ENCODE results near the gene MAG.

Gene MAG

GRCh38 chr19:35318679-35319448 lies 26.9 kb downstream of the MAG start:
- DNase-seq (ENCODE audit: low spot score), result peak; percentile 82

DNA sequence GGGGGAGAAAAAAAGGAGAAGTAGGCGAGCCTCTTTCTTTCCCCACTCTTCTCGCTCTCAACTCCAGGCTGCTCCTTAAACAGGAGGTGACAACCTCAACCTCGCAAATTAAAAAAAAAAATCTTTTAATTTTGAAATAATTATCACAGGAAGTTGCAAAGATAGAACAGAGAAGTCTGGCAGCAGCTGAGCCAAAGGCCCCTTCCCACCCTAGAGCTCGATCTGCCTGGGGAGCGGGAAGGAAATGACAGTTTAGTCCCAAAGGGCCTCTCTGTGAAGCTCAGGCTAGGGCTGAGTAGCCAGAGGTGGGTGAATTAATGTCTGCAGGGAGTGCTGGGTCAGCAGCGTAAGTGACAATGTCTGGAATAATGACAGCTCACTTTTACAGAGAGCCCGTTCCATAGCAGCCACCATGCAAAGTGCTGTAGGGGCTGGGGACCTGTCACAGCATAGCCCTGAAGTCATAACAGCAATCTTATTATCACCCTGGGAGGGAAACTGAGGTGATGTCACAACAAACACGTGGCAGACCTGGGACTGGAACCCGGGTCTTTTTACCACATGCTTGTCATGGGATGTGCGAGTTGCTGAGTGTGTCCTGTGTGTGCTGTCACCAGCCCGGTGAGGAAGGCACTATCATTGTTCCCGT lies 28.2 kb downstream of the MAG start:
- DNase-seq (ENCODE audit: low spot score), result no peak

- no peak for DNase-seq (ENCODE audit: low spot score)
These were observed 29.3 kb downstream of the MAG start for GRCh38 chr19:35321291-35321690.

DNA sequence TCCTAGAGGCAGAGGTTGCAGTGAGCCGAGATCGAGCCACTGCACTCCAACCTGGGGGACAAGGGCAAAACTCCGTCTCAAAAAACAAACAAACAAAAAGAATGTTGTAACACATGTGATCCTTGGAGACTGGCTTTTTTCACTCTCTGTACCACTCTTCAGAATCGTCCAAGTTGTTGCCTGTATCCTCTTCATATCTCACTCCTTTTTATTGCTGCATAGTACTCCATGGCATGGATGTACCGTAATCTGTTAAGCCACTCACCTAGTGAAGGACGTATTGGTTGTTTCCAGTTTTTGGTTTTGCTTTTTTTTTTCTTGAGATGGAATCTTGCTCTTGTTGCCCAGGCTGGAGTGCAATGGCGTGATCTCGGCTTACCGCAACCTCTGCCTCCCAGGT lies 30.1 kb downstream of the MAG start:
- no peak for DNase-seq (ENCODE audit: low spot score)

- DNase-seq (ENCODE audit: low spot score), result no peak
These were observed 35.7 kb downstream of the MAG start for GRCh38 chr19:35327642-35328041.

DNA sequence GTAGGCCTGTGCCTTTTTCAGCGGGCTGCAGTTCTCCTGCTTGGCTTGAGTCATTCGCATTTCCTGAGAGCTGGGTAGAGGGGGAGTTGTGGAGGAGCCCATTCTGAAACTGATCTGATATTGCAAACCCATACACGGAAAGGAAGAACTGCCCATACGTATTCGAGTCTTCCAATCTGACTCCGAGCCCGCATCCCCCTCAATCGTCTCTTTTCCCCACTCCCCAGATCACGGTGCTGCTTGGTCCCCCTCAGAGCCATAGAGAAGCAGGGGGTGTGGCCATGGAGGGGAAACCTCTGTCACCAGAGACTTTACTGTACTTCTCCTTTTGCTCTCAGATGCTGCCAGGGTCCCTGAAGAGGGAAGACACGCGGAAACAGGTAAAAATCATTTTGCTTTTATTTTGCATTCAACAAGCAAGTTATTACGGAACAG lies 36.9 kb downstream of the MAG start, which contains the start of gene CD22:
TSS of gene CD22 (plus strand) at position 337 of the 435 bp plus-strand sequence. CDS start 2,854 bp downstream, outside the sequence.
- no peak for DNase-seq (ENCODE audit: low spot score)

- DNase-seq (ENCODE audit: low spot score), result no peak
These were observed 37.4 kb downstream of the MAG start for GRCh38 chr19:35329323-35329722.

GRCh38 chr19:35330475-35330874 lies 38.5 kb downstream of the MAG start:
- DNase-seq (ENCODE audit: low spot score), result no peak

DNA sequence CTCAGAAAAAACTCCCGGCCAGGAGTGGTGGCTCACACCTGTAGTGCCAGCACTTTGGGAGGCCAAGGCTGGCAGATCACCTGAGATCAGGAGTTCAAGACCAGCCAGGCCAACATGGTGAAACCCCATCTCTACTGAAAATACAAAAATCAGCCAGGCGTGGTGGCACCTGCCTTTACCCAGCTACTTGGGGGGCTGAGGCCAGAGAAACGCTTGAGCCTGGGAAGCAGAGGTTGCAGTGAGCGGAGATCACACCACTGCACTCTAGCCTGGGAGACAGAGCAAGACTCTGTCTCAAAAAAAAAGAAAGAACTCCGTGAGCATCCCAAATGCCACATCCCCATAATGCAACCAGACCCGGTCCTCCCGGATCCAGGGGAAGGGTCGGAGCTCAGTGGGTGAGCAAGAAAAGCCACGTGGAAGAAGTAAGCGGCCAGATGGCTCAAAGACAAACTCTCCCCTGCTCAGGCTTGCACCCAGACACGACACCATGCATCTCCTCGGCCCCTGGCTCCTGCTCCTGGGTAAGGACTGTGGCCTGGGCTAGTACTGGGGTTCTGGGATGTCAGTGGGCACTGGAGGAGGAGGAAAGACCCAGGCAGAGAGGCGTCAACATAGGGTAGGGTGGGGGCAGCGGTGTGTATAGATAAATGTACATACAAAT lies 39.7 kb downstream of the MAG start:
- DNase-seq (ENCODE audit: low spot score), result no peak

DNA sequence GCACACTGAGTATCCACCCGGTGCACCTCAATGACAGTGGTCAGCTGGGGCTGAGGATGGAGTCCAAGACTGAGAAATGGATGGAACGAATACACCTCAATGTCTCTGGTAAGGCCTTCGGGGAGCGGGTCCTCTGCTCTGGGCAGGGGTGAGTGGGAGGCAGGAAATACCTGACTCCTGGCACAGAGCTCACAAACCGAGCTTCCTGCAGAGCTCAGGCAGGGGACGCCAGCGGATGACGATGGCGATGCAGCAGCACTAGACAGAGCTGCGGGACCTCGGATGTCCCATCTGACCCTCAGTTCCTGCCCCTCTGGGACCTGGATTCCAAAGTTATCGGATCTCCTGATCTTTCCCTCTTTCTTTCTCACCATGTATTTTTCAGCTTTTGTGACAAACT lies 40.9 kb downstream of the MAG start:
- no peak for DNase-seq (ENCODE audit: low spot score)

- DNase-seq (ENCODE audit: low spot score), result no peak
These were observed 42.3 kb downstream of the MAG start for GRCh38 chr19:35334144-35334753.

DNA sequence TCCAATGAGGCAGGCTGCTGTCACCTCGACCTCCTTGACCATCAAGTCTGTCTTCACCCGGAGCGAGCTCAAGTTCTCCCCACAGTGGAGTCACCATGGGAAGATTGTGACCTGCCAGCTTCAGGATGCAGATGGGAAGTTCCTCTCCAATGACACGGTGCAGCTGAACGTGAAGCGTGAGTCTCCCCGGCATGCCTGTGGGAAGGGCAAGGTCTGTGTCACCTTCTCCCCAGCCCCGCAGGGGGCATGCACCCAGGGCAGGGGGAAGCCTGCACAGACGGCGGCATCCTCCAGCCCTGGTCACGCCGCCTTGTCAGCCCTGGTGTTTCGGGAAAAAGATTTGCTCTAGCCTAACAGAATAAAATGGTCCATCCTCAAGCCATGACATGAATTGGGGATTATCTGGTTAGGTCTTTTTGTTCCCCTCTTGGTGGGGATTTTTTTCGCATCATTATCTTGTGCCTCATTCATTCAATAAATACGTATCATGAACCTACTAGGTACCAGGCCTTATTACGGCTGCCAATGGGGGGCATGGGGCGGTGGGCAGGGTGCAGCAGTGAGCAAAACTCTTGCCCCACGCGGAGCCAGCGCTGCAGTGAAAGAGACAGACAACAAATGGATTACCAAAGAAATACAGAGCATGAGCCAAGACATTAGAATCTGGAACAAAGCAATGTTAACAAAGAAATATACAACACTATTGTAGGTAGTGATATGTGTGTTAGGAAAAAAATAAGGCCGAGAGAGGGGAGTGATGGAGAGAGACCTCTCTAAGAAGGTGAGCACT lies 44.4 kb downstream of the MAG start:
- no peak for DNase-seq (ENCODE audit: low spot score)

DNA sequence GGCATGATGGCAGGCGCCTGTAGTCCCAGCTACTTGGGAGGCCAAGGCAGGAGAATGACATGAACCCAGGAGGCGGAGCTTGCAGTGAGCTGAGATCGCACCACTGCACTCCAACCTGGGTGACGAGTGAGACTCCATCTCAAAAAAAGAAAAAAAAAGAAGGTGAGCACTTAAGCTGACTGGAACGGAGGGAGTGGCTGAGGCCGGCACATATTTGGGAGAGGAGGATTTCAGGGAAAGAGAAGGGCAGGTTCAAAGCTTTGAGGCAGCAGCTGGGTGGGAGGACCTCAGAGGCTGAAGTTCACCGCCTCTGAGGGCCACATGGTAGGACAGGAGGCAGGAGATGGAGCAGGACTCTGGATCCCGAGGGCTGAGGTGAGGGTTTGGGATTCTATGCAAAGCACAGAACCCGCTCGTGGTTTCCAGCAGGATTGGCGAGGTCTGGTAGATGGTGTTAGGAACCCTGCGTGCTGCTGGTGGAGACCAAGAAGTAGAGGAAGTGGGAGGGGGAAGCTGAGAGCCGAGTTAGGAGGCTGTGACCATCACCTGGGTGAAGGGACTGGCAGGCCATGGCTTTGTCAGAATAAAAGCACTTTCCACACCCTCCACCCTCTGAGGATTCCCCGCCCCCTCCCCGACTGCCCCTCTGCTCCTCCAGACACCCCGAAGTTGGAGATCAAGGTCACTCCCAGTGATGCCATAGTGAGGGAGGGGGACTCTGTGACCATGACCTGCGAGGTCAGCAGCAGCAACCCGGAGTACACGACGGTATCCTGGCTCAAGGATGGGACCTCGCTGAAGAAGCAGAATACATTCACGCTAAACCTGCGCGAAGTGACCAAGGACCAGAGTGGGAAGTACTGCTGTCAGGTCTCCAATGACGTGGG lies 45.4 kb downstream of the MAG start:
- no peak for DNase-seq (ENCODE audit: low spot score)

GRCh38 chr19:35337984-35338296 lies 46.0 kb downstream of the MAG start:
- no peak for DNase-seq (ENCODE audit: low spot score)

- no peak for DNase-seq (ENCODE audit: low spot score)
These were observed 48.5 kb downstream of the MAG start for GRCh38 chr19:35340431-35340830.

- no peak for DNase-seq (ENCODE audit: low spot score)
These were observed 49.0 kb downstream of the MAG start for GRCh38 chr19:35341006-35341405.

DNA sequence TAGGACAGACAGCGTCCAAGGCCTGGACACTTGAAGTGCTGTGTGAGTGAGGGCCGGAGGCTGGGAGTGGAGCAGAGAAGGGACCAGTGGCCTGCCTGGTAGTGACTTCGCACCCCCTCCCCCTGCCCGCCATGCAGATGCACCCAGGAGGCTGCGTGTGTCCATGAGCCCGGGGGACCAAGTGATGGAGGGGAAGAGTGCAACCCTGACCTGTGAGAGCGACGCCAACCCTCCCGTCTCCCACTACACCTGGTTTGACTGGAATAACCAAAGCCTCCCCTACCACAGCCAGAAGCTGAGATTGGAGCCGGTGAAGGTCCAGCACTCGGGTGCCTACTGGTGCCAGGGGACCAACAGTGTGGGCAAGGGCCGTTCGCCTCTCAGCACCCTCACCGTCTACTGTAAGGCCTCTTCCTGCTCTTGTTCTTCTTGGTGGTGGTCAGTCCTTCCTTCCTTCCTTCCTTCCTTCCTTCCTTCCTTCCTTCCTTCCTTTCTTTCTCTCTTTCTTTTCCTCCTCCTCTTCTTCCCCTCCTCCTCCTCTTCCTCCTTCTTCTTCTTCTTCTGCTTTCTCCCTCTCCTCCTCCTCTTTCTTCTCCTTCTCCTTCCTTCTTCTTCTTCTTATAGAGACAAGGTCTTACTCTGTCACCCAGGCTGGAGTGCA lies 49.7 kb downstream of the MAG start:
- DNase-seq (ENCODE audit: low spot score), result no peak

GRCh38 chr19:35342430-35342829 lies 50.5 kb downstream of the MAG start:
- DNase-seq (ENCODE audit: low spot score), result no peak

DNA sequence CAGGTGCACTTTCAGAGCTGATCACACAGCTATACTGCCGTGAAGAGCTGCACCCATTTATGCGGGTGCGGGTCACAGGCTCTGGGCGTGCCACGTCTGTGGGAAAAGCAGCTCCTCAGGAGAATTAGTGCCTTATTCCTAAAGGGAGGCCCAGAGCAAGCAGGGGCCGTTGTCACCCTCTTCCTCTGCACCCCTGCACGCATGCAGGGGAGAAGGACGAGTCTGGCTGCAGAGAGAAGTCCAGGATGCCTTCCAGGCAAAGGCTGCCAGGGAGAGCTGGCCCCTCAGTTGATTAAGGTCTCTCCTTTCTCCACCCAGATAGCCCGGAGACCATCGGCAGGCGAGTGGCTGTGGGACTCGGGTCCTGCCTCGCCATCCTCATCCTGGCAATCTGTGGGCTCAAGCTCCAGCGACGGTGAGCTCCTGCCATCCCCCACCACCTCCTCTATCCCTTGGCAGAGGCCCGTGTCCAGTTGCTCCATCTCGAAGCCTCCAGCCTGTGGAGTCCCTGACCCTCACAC lies 52.6 kb downstream of the MAG start:
- no peak for DNase-seq (ENCODE audit: low spot score)

- DNase-seq (ENCODE audit: low spot score), result no peak
These were observed 53.7 kb downstream of the MAG start for GRCh38 chr19:35345671-35346111.

Measured in hepatic stellate cell (primary cell).